Urothelium cell line (cell line): ENCODE results near the gene DNAH8.
"Not testable (repeated sequence)": the region's sequence is repeated elsewhere in the genome, so short reads cannot be mapped to it uniquely, and the experiment has no call there.

Experiments
- DNase-seq: peaks from one replicate; pipeline ENCODE4 v3.0.0; 2011; ENCODE audit warnings: low spot score, mixed read lengths
- FAIRE-seq: peaks from 2 replicates; lab custom pipeline; 2011; peaks lifted over from hg19 to GRCh38; lab: Jason Lieb, UNC

Gene DNAH8

GRCh38 chr6:38897507-38897906 is 182.4 kb downstream of the DNAH8 start:
- FAIRE-seq = no peak
- DNase-seq = no peak

GRCh38 chr6:38901802-38902522 is 186.9 kb downstream of the DNAH8 start:
- FAIRE-seq = no peak
- DNase-seq = no peak

GRCh38 chr6:38906582-38906981 is 191.5 kb downstream of the DNAH8 start:
- DNase-seq = no peak
- no peak for FAIRE-seq

GRCh38 chr6:38907264-38907663 is 192.2 kb downstream of the DNAH8 start:
- no peak for FAIRE-seq
- DNase-seq = no peak

- no peak for DNase-seq
- FAIRE-seq = no peak
These were observed 194.1 kb downstream of the DNAH8 start for GRCh38 chr6:38909015-38909730.

- FAIRE-seq = no peak
- no peak for DNase-seq
These were observed 195.1 kb downstream of the DNAH8 start for GRCh38 chr6:38910207-38910606.

GRCh38 chr6:38912378-38912777 is 197.3 kb downstream of the DNAH8 start:
- FAIRE-seq = no peak

GRCh38 chr6:38915205-38915925 is 200.3 kb downstream of the DNAH8 start:
- DNase-seq = no peak
- FAIRE-seq = no peak

More at GRCh38 chr6:38912378-38912777, 197.3 kb downstream of the DNAH8 start:
- DNase-seq = no peak

GRCh38 chr6:38921540-38921939 is 206.4 kb downstream of the DNAH8 start:
- DNase-seq, FAIRE-seq: not testable (repeated sequence)

GRCh38 chr6:38924791-38925509 is 209.8 kb downstream of the DNAH8 start:
- FAIRE-seq (no peak), DNase-seq (no peak)

GRCh38 chr6:38929560-38929959 is 214.4 kb downstream of the DNAH8 start:
- FAIRE-seq = no peak
- no peak for DNase-seq

- DNase-seq (peak; percentile 32), FAIRE-seq (peak; percentile 27)
These were observed 218.3 kb downstream of the DNAH8 start for GRCh38 chr6:38933426-38933825.

GRCh38 chr6:38935051-38935450 is 219.9 kb downstream of the DNAH8 start:
- FAIRE-seq = no peak
- DNase-seq = no peak

GRCh38 chr6:38937839-38938613 is 222.9 kb downstream of the DNAH8 start:
- no peak for DNase-seq
- no peak for FAIRE-seq

- FAIRE-seq = no peak
These were observed 223.6 kb downstream of the DNAH8 start for GRCh38 chr6:38938741-38939140.

GRCh38 chr6:38942442-38942841 is 227.3 kb downstream of the DNAH8 start:
- no peak for DNase-seq
- FAIRE-seq = no peak

More at GRCh38 chr6:38938741-38939140, 223.6 kb downstream of the DNAH8 start:
- DNase-seq = no peak

GRCh38 chr6:38942965-38943364 is 227.9 kb downstream of the DNAH8 start:
- DNase-seq (no peak), FAIRE-seq (no peak)

- FAIRE-seq (peak; percentile 30), DNase-seq (no peak)
These were observed 228.9 kb downstream of the DNAH8 start for GRCh38 chr6:38943964-38944363.

GRCh38 chr6:38944655-38945279 is 229.7 kb downstream of the DNAH8 start:
- FAIRE-seq (peak; percentile 99), DNase-seq (no peak)

GRCh38 chr6:38955861-38956260 is 240.8 kb downstream of the DNAH8 start:
- FAIRE-seq = no peak
- DNase-seq = no peak
